ENCODE measurements around the gene MARCHF3. TPM values are rescaled to one million over a fixed set of nuclear protein-coding genes. Genes with fewer than 3 reads are reported as not detected.

MARCHF3 gene
- total RNA-seq, 2 experiments from 2014 or later: 5.4 to 7.0 TPM

DNA sequence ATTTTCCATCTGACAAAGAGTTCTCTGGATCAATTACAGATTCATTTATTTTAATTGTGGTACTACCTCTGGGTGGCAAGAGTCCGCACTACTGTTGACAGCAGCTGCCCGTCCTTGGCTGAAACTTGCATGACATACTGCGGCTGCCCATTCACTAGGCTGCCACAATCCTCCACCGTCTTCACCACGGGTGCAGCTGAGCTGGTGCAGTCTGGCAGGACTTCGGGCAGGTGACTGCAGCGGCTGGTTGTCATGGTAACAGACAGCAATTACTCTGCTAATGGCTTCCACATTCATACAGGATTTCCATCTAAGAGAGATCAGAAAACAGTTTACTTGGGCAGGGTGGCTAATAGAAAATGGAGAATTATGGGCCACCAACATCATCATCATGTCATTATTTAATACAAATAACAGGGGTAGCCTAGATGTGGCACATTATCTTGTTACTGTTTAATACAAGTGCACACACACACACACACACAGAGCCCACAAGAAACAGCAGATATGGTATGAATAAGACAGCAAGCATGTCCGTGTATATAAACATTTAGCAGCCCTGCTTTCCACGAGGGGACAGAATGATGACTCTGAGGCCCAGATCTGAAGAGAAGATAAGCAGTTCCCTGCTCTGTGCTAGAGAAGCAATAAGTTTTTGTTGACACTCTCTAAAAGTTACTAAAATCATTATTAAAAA lies 112.3 kb downstream of the MARCHF3 start:
- POLR2A ChIA-PET: no interaction called here
- CTCF ChIA-PET (ENCODE audit: unreplicated experiment): no interaction called here
- no peaks in the 10 kb centered on the region for H3K79me2 ChIP-seq (ENCODE audit: insufficient read depth, low read depth, low read length)
- H3K4me2 ChIP-seq (ENCODE audit: low read length): no peak overlapping the region
- no peaks in the 10 kb centered on the region for H3K9me3 ChIP-seq (ENCODE audit: low read length)
- no peak for DNase-seq (ENCODE audit: low spot score)
- no peak overlapping the region for H3K27ac ChIP-seq (ENCODE audit: low read depth, low read length, poor library complexity, severe bottlenecking)
- intact Hi-C loops (cut with micrococcal nuclease; ENCODE audit: unreplicated experiment): no loop called here
- H4K20me1 ChIP-seq (ENCODE audit: insufficient read depth, low read length): no peaks in the 10 kb centered on the region
- H3K4me3 ChIP-seq (ENCODE audit: low read depth, low read length, poor library complexity, severe bottlenecking): no peak overlapping the region
- no peak for TF ChIP-seq EZH2phosphoT487 (IDR thresholded peaks at IDR 0.05; ENCODE audit: borderline replicate concordance, low read depth, low read length)
- no peaks in the 10 kb centered on the region for H3K9me2 ChIP-seq (ENCODE audit: insufficient read depth, low read length)
- BruUV-seq (replicated peaks): no TSS peak
- H2AFZ ChIP-seq (ENCODE audit: low read length): no peak overlapping the region
- H3K4me1 ChIP-seq (ENCODE audit: insufficient read depth, low read length, poor library complexity, severe bottlenecking): no peaks in the 10 kb centered on the region
- peaks cover 9% of the 10 kb centered on the region; the same call in 1 of the 2 replicates for H3K36me3 ChIP-seq (ENCODE audit: insufficient read depth, low read length)

DNA sequence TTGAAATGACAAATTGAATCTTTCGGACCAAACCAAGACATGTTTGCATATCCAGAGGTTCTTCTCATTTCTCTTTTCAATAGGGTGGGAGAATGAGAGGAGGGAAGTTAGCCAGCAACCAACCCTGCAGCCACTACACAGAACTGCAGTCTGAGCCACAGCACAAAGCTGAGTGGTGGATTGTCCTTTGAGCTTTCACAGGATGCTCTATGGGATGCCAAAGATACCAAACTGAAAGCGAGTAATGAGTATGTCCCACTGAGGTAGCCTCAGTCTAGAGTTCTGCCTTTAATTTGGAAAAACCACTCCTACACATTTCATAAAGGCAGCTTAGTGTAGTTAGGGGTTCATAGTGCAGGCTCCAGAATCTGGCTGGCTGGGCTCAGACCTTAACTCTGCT lies 114.9 kb downstream of the MARCHF3 start:
- H3K36me3 ChIP-seq (ENCODE audit: insufficient read depth, low read length): peaks cover 19% of the 10 kb centered on the region
- no peak overlapping the region for H3K4me2 ChIP-seq (ENCODE audit: low read length)
- no peaks in the 10 kb centered on the region for H3K79me2 ChIP-seq (ENCODE audit: insufficient read depth, low read depth, low read length)
- H3K4me3 ChIP-seq (ENCODE audit: low read depth, low read length, poor library complexity, severe bottlenecking): no peak overlapping the region
- H2AFZ ChIP-seq (ENCODE audit: low read length): no peak overlapping the region
- ChIA-PET CTCF (ENCODE audit: unreplicated experiment) (no interaction called here), POLR2A (interaction anchor here (0.7 kb wide), 1 partner anchor 18 kb away, joined by 3 read pairs; no protein-coding TSS in a partner anchor)
- H4K20me1 ChIP-seq (ENCODE audit: insufficient read depth, low read length): no peaks in the 10 kb centered on the region
- H3K9me2 ChIP-seq (ENCODE audit: insufficient read depth, low read length): no peaks in the 10 kb centered on the region
- intact Hi-C loops (cut with micrococcal nuclease; ENCODE audit: unreplicated experiment): no loop called here
- BruUV-seq (replicated peaks): no TSS peak
- no peak overlapping the region for H3K27ac ChIP-seq (ENCODE audit: low read depth, low read length, poor library complexity, severe bottlenecking)
- H3K9me3 ChIP-seq (ENCODE audit: low read length): no peaks in the 10 kb centered on the region
- TF ChIP-seq, protein P1, sequence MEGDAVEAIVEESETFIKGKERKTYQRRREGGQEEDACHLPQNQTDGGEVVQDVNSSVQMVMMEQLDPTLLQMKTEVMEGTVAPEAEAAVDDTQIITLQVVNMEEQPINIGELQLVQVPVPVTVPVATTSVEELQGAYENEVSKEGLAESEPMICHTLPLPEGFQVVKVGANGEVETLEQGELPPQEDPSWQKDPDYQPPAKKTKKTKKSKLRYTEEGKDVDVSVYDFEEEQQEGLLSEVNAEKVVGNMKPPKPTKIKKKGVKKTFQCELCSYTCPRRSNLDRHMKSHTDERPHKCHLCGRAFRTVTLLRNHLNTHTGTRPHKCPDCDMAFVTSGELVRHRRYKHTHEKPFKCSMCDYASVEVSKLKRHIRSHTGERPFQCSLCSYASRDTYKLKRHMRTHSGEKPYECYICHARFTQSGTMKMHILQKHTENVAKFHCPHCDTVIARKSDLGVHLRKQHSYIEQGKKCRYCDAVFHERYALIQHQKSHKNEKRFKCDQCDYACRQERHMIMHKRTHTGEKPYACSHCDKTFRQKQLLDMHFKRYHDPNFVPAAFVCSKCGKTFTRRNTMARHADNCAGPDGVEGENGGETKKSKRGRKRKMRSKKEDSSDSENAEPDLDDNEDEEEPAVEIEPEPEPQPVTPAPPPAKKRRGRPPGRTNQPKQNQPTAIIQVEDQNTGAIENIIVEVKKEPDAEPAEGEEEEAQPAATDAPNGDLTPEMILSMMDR (conservative IDR thresholded peaks at IDR 0.05; ENCODE audit: low read length): no peak
- no peak for TF ChIP-seq EZH2phosphoT487 (IDR thresholded peaks at IDR 0.05; ENCODE audit: borderline replicate concordance, low read depth, low read length)
- H3K4me1 ChIP-seq (ENCODE audit: insufficient read depth, low read length, poor library complexity, severe bottlenecking): peaks cover 7% of the 10 kb centered on the region
- no peak for DNase-seq (ENCODE audit: low spot score)

DNA sequence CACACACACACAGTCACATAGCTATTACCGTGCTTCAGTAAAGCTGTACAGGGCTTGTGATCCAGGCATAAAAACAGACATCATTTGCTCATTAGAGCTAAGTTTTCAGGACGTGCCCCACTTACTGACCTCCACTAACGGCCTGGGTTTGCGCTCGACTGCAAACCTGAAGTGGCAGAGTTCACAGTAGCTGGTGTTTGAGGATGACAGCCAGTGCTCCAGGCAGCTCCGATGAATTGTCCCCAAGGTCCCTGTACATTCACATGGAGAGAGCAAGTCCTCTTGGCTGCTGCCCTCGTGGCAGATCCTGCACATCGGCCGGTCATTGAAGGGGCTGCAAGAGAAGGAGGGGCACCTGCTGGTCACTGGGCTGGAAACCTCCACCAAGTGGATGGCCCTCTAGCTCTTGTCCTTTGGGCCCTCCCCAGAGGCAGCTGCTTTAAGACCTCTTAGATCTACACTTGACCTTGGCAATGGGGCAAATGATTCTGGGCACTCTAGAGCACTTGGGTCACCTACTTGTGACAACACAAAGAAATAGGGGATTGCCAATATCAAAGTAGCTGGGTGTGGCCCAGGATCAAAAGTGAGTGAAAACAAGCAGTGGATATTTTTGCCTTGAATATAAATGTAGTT lies 115.4 kb downstream of the MARCHF3 start:
- Histone ChIP-seq H3K9me3 (ENCODE audit: low read length) (no peaks in the 10 kb centered on the region), H2AFZ (ENCODE audit: low read length) (no peak overlapping the region), H3K27ac (ENCODE audit: low read depth, low read length, poor library complexity, severe bottlenecking) (no peak overlapping the region), H3K4me2 (ENCODE audit: low read length) (no peak overlapping the region), H3K36me3 (ENCODE audit: insufficient read depth, low read length) (peaks cover 19% of the 10 kb centered on the region), H3K4me3 (ENCODE audit: low read depth, low read length, poor library complexity, severe bottlenecking) (no peak overlapping the region), H4K20me1 (ENCODE audit: insufficient read depth, low read length) (no peaks in the 10 kb centered on the region), H3K9me2 (ENCODE audit: insufficient read depth, low read length) (no peaks in the 10 kb centered on the region), H3K79me2 (ENCODE audit: insufficient read depth, low read depth, low read length) (no peaks in the 10 kb centered on the region), H3K4me1 (ENCODE audit: insufficient read depth, low read length, poor library complexity, severe bottlenecking) (peaks cover 7% of the 10 kb centered on the region)
- POLR2A ChIA-PET: interaction anchor here (0.6 kb wide), 1 partner anchor 13 kb away, joined by 3 read pairs; no protein-coding TSS in a partner anchor
- no TSS peak for BruUV-seq (replicated peaks)
- no peak for DNase-seq (ENCODE audit: low spot score)
- TF ChIP-seq, protein P1 (conservative IDR thresholded peaks at IDR 0.05; ENCODE audit: low read length): no peak
- no peak for TF ChIP-seq EZH2phosphoT487 (IDR thresholded peaks at IDR 0.05; ENCODE audit: borderline replicate concordance, low read depth, low read length)
- CTCF ChIA-PET (ENCODE audit: unreplicated experiment): no interaction called here
- intact Hi-C loops (cut with micrococcal nuclease; ENCODE audit: unreplicated experiment): no loop called here
